ENCODE results near the gene TBC1D1.

GRCh38 chr4:38163216-38164006 is 272.5 kb downstream of the TBC1D1 start:
- no peak for TF ChIP-seq CTCF (IDR thresholded peaks at IDR 0.05; ENCODE audit: low read length)
- TF ChIP-seq EZH2 (optimal IDR thresholded peaks at IDR 0.05; ENCODE audit: low read depth, low read length): no peak

Data from MM.1S (cell line).